Vagina (tissue), 2 donors: ENCODE data around the gene EPB41. TPM values are rescaled to one million over a fixed set of nuclear protein-coding genes. Genes with fewer than 3 reads are reported as not detected.

Experiments used
- DNase-seq, 2 donors: peaks; one replicate each; pipeline ENCODE4 v3.0.0-alpha.2; 2017; ENCODE audit errors: extremely low spot score in 2 of 2
- H3K27ac ChIP-seq: fragments of 200-600 bp; sonication (generic); one replicate; pipeline ENCODE4 v1.5.1; 2019
- H3K27me3 ChIP-seq: fragments of 200-600 bp; sonication (generic); one replicate; pipeline ENCODE4 v1.5.1; 2019
- H3K36me3 ChIP-seq, 2 donors: fragments of 200-600 bp; sonication (generic); one replicate each; pipeline ENCODE4 v1.5.1; 2017 to 2019
- H3K4me1 ChIP-seq: fragments of 200-600 bp; sonication (generic); one replicate; pipeline ENCODE4 v1.5.1; 2019
- H3K4me3 ChIP-seq, 2 donors: fragments of 200-600 bp; sonication (generic); 1 replicate in 1 of 2; 2 replicates in 1 of 2; pipeline ENCODE4 v1.5.1; 2016 to 2019
- H3K9me3 ChIP-seq: fragments of 200-600 bp; sonication (generic); one replicate; pipeline ENCODE4 v1.5.1; 2019
- POLR2A ChIP-seq, 2 donors: fragments of 450-650 bp; IDR thresholded peaks; one replicate each; pipeline ENCODE4 v1.6.1; 2017; ENCODE audit warnings: antibody characterized with exemption in 2 of 2, mild to moderate bottlenecking in 2 of 2, moderate library complexity in 2 of 2
- POLR2AphosphoS5 ChIP-seq, 2 donors: sonication (generic); formaldehyde crosslinking; IDR thresholded peaks; one replicate each; pipeline ENCODE4 v1.9.0; 2017; ENCODE audit warnings: antibody characterized with exemption in 2 of 2, mild to moderate bottlenecking in 2 of 2, low read depth in 1 of 2; ENCODE audit not compliant: insufficient read depth in 1 of 2
- intact Hi-C: fragments of 100-400 bp; cut with DNase I; formaldehyde crosslinking; loops from one replicate; pipeline ENCODE4 v1.15.1; 2023
- total RNA-seq: library from RNA; depleted of rRNA; stranded (reverse); fragments of >200 nt; gene quantifications from one replicate; pipeline ENCODE4 v1.2.3, GENCODE V29; 2016
- TF ChIP-seq, protein P1 (sequence below), 3 experiments: fragments of 450-650 bp in 2 of 3; fragments of 200-600 bp in 1 of 3; sonication (generic) in 1 of 3; IDR thresholded peaks; one replicate each; pipeline ENCODE4 v1.5.1; 2017 to 2019; ENCODE audit warnings: antibody characterized with exemption in 3 of 3, mild to moderate bottlenecking in 2 of 3, moderate library complexity in 2 of 3

EPB41 gene
- total RNA-seq, 1 donor from 2014 or later: 39.8 TPM

DNA sequence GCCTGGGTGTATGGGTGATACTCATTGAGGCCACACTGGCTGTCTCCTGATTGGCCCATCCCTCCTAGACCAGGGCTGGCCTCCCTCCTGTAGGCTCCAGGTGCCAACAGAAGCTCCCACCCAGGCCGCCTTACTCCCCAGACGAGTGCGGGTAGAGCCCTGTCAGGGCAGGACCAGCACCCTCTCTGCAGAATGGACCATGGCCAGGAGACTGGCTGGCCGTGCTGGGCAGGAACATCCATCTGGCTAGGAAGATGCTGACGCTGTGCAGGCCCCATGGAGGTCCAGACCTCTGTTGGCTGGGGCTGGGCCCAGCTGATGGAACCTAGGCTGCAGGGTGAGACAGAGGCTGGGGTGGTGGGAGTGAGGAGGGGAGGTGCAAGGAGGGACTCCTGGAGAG lies 25.0 kb upstream of the EPB41 start:
- no peak for DNase-seq
- intact Hi-C loops: loop anchor here (5.0 to 10.0 kb wide), 2 partner anchors 235 to 293 kb away; partner anchors contain the start of genes SRSF4 and TMEM200B
- no peak for TF ChIP-seq POLR2A (IDR thresholded peaks at IDR 0.05)
- TF ChIP-seq, protein P1, sequence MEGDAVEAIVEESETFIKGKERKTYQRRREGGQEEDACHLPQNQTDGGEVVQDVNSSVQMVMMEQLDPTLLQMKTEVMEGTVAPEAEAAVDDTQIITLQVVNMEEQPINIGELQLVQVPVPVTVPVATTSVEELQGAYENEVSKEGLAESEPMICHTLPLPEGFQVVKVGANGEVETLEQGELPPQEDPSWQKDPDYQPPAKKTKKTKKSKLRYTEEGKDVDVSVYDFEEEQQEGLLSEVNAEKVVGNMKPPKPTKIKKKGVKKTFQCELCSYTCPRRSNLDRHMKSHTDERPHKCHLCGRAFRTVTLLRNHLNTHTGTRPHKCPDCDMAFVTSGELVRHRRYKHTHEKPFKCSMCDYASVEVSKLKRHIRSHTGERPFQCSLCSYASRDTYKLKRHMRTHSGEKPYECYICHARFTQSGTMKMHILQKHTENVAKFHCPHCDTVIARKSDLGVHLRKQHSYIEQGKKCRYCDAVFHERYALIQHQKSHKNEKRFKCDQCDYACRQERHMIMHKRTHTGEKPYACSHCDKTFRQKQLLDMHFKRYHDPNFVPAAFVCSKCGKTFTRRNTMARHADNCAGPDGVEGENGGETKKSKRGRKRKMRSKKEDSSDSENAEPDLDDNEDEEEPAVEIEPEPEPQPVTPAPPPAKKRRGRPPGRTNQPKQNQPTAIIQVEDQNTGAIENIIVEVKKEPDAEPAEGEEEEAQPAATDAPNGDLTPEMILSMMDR (IDR thresholded peaks at IDR 0.05): no peak
- no peak for TF ChIP-seq POLR2AphosphoS5 (IDR thresholded peaks at IDR 0.05; ENCODE audit: insufficient read depth in 1 of 2, low read depth in 1 of 2)
- Histone ChIP-seq H3K4me3 (no peak overlapping the region), H3K27ac (no peak overlapping the region), H3K36me3 (no peaks in the 10 kb centered on the region), H3K27me3 (no peaks in the 10 kb centered on the region), H3K4me1 (peaks cover 39% of the 10 kb centered on the region), H3K9me3 (no peaks in the 10 kb centered on the region)

DNA sequence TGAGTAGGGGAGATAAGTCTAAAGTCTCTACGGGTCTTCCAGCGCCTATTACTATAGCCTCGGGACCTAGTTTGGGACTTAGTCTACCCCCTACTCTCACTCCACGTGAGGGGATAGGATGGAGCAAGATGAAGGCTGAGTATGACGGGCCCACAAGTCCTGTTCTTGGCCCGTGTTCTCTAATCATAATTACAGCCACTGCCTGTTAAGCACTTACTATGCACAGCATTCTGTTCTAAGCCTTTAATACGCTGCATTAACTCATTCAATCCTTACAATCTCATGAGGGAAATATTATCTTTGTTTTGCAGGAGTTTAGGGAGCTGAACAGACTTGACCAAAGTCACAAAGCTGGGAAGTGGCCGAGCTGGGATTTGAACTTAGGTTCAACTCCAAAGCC lies 23.9 kb upstream of the EPB41 start:
- Histone ChIP-seq H3K36me3 (no peaks in the 10 kb centered on the region), H3K4me3 (no peak overlapping the region), H3K27me3 (no peaks in the 10 kb centered on the region), H3K9me3 (no peaks in the 10 kb centered on the region), H3K4me1 (peaks cover 28% of the 10 kb centered on the region), H3K27ac (no peak overlapping the region)
- DNase-seq: no peak
- intact Hi-C loops: no loop called here
- TF ChIP-seq POLR2AphosphoS5 (IDR thresholded peaks at IDR 0.05; ENCODE audit: insufficient read depth in 1 of 2, low read depth in 1 of 2): no peak
- no peak for TF ChIP-seq POLR2A (IDR thresholded peaks at IDR 0.05)
- TF ChIP-seq, protein P1 (IDR thresholded peaks at IDR 0.05): no peak

DNA sequence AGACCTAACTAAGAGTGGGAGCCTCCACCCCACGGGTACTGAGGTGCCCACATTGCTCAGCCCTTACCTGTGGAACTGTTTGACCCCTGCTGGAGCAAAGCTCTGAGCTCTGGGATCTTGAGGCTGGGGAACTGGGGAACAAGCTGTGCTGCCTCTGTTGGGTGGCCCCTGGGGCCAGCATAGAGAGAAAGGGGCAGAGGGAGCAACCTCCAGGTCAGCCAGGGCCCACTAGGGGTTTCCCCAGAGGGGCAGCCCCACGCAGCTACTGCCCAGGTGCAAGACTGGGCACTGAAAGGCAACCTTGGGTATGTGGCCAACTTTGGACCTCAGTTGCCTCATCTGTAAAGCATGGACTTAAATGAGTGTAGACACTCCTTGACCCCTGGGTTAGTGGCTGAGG lies 23.5 kb upstream of the EPB41 start:
- H3K27ac ChIP-seq: no peak overlapping the region
- H3K27me3 ChIP-seq: no peaks in the 10 kb centered on the region
- peaks cover 27% of the 10 kb centered on the region for H3K4me1 ChIP-seq
- no peaks in the 10 kb centered on the region for H3K36me3 ChIP-seq
- H3K4me3 ChIP-seq: no peak overlapping the region
- no peaks in the 10 kb centered on the region for H3K9me3 ChIP-seq
- TF ChIP-seq, protein P1 (IDR thresholded peaks at IDR 0.05): no peak
- TF ChIP-seq POLR2A (IDR thresholded peaks at IDR 0.05) (no peak), POLR2AphosphoS5 (IDR thresholded peaks at IDR 0.05; ENCODE audit: insufficient read depth in 1 of 2, low read depth in 1 of 2) (no peak)
- DNase-seq: no peak
- intact Hi-C loops: no loop called here

DNA sequence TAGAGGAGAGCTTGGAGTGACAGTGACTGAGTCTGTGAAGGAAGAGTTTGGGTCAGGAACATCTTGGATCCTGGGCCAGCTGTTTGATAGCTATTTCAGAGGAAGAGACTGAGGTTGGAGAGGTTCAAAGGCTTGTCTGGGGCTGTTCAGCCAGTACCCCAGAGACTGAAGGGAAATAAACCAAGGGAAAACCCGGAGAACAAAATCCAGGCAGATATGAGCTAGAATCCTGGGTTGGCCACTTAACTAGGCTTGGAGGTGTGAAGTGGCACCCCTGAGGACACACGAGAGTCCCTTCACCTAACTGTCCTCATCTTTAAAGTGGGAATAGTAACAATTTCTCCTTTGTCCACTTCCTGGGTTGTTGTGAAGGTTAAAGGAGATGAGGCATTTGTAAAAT lies 23.1 kb upstream of the EPB41 start:
- peaks cover 25% of the 10 kb centered on the region for H3K4me1 ChIP-seq
- TF ChIP-seq, protein P1 (IDR thresholded peaks at IDR 0.05): no peak
- TF ChIP-seq POLR2AphosphoS5 (IDR thresholded peaks at IDR 0.05; ENCODE audit: insufficient read depth in 1 of 2, low read depth in 1 of 2) (no peak), POLR2A (IDR thresholded peaks at IDR 0.05) (no peak)

DNA sequence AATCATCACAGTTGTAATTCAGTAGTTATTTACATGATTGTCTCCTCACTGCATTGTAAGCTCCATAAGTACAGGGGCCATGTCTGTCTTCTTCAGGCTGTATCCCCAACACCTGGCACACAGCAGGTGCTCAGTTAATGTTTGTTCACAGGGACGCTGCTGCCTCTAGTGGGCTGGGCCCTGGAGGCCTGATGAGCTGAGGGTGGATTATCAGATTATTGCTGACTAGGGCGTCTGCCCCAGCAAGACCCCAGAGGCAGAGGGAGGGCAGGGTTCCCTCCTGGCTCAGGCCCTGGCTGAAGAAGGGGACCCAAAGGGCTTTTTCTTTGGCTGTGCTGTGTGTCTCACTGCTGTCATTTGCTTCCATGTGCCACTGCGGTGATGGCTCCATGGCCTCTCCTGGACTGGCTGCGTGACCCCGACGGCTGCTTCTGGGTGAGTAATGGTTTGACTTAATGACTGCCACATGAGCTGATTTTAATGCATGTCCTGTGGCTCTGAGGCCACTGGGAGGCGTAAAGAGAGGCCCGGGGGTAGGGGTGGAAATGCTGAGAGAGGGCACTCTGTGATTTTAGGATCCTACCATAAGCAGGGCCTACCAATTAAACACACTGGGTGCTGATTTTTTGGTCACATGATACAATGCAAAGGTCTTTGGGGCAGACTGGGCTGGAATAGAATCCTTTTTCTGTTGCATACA lies 20.8 kb upstream of the EPB41 start:
- H3K27me3 ChIP-seq: no peaks in the 10 kb centered on the region
- DNase-seq: peak in 1 of 2 donors; percentile 64
- H3K4me1 ChIP-seq: peaks cover 16% of the 10 kb centered on the region
- no peak overlapping the region for H3K4me3 ChIP-seq
- no peak overlapping the region for H3K27ac ChIP-seq
- intact Hi-C loops: no loop called here
- no peaks in the 10 kb centered on the region for H3K9me3 ChIP-seq
- no peaks in the 10 kb centered on the region for H3K36me3 ChIP-seq
- no peak for TF ChIP-seq POLR2AphosphoS5 (IDR thresholded peaks at IDR 0.05; ENCODE audit: insufficient read depth in 1 of 2, low read depth in 1 of 2)
- TF ChIP-seq POLR2A (IDR thresholded peaks at IDR 0.05): no peak
- TF ChIP-seq, protein P1 (IDR thresholded peaks at IDR 0.05): no peak

More for the DNA sequence above, 23.1 kb upstream of the EPB41 start:
- DNase-seq: no peak
- Histone ChIP-seq H3K27me3 (no peaks in the 10 kb centered on the region), H3K4me3 (no peak overlapping the region), H3K9me3 (no peaks in the 10 kb centered on the region), H3K36me3 (no peaks in the 10 kb centered on the region), H3K27ac (no peak overlapping the region)
- intact Hi-C loops: no loop called here
